ENCODE data around the gene MCIDAS.
A peak's percentile ranks its signal among the peaks of the same experiment; 100 is the strongest.

MCIDAS gene

GRCh38 chr5:55222092-55222984 is 4.8 kb downstream of the MCIDAS start:
- no peak for TF ChIP-seq EZH2 (IDR thresholded peaks at IDR 0.05; ENCODE audit: borderline replicate concordance, low read length)
- TF ChIP-seq CTCF (IDR thresholded peaks at IDR 0.05; ENCODE audit: low read length): no peak
- H3K4me2 ChIP-seq (ENCODE audit: low read length): no peak overlapping the region
- H2AFZ ChIP-seq (ENCODE audit: low read length): no peak overlapping the region
- no peaks in the 10 kb centered on the region for H3K9me3 ChIP-seq (ENCODE audit: low read length)
- H3K27me3 ChIP-seq (ENCODE audit: insufficient read depth, low read length): no peaks in the 10 kb centered on the region
- H3F3A ChIP-seq (ENCODE audit: insufficient read depth, low read length): no peaks in the 10 kb centered on the region
- H3K4me3 ChIP-seq (ENCODE audit: low read depth, low read length, poor library complexity, severe bottlenecking): no peak overlapping the region
- H3K27ac ChIP-seq (ENCODE audit: low read depth, low read length, poor library complexity, severe bottlenecking): no peak overlapping the region
- no peaks in the 10 kb centered on the region for H3K36me3 ChIP-seq (ENCODE audit: insufficient read depth, low read length)
- no peaks in the 10 kb centered on the region for H3K9me2 ChIP-seq (ENCODE audit: low read depth, low read length)
- no peaks in the 10 kb centered on the region for H4K20me1 ChIP-seq (ENCODE audit: insufficient read depth, low read length)
- peaks cover 10% of the 10 kb centered on the region for H3K4me1 ChIP-seq (ENCODE audit: insufficient read depth, low read length, severe bottlenecking)
- H3K9ac ChIP-seq (ENCODE audit: low read length): no peak overlapping the region
- H3K79me2 ChIP-seq (ENCODE audit: insufficient read depth, low read length): no peaks in the 10 kb centered on the region

- Histone ChIP-seq H3K9me2 (ENCODE audit: low read depth, low read length) (no peaks in the 10 kb centered on the region), H2AFZ (ENCODE audit: low read length) (no peak overlapping the region), H3K9ac (ENCODE audit: low read length) (no peak overlapping the region), H3K4me2 (ENCODE audit: low read length) (peak overlapping the region; percentile 45), H3K79me2 (ENCODE audit: insufficient read depth, low read length) (no peaks in the 10 kb centered on the region), H3K27ac (ENCODE audit: low read depth, low read length, poor library complexity, severe bottlenecking) (no peak overlapping the region), H3K27me3 (ENCODE audit: insufficient read depth, low read length) (no peaks in the 10 kb centered on the region), H4K20me1 (ENCODE audit: insufficient read depth, low read length) (no peaks in the 10 kb centered on the region), H3F3A (ENCODE audit: insufficient read depth, low read length) (no peaks in the 10 kb centered on the region), H3K4me3 (ENCODE audit: low read depth, low read length, poor library complexity, severe bottlenecking) (peak overlapping the region; percentile 45), H3K4me1 (ENCODE audit: insufficient read depth, low read length, severe bottlenecking) (peaks cover 4% of the 10 kb centered on the region), H3K36me3 (ENCODE audit: insufficient read depth, low read length) (no peaks in the 10 kb centered on the region), H3K9me3 (ENCODE audit: low read length) (no peaks in the 10 kb centered on the region)
- TF ChIP-seq EZH2 (IDR thresholded peaks at IDR 0.05; ENCODE audit: borderline replicate concordance, low read length) (no peak), CTCF (IDR thresholded peaks at IDR 0.05; ENCODE audit: low read length) (no peak)
Observed at GRCh38 chr5:55220433-55221185, 6.5 kb downstream of the MCIDAS start.

GRCh38 chr5:55219770-55220169 is 7.3 kb downstream of the MCIDAS start:
- Histone ChIP-seq H2AFZ (ENCODE audit: low read length) (no peak overlapping the region), H3K4me1 (ENCODE audit: insufficient read depth, low read length, severe bottlenecking) (peaks cover 4% of the 10 kb centered on the region), H3K36me3 (ENCODE audit: insufficient read depth, low read length) (no peaks in the 10 kb centered on the region), H3K9ac (ENCODE audit: low read length) (no peak overlapping the region), H3K4me2 (ENCODE audit: low read length) (no peak overlapping the region), H3K9me2 (ENCODE audit: low read depth, low read length) (no peaks in the 10 kb centered on the region), H3K27me3 (ENCODE audit: insufficient read depth, low read length) (no peaks in the 10 kb centered on the region), H3K4me3 (ENCODE audit: low read depth, low read length, poor library complexity, severe bottlenecking) (no peak overlapping the region), H3K27ac (ENCODE audit: low read depth, low read length, poor library complexity, severe bottlenecking) (no peak overlapping the region), H3K9me3 (ENCODE audit: low read length) (no peaks in the 10 kb centered on the region), H3F3A (ENCODE audit: insufficient read depth, low read length) (no peaks in the 10 kb centered on the region), H3K79me2 (ENCODE audit: insufficient read depth, low read length) (no peaks in the 10 kb centered on the region), H4K20me1 (ENCODE audit: insufficient read depth, low read length) (no peaks in the 10 kb centered on the region)
- TF ChIP-seq CTCF (IDR thresholded peaks at IDR 0.05; ENCODE audit: low read length): no peak

Measured in OCI-LY1 (cell line).